Measurements from ENCODE around the gene SLC4A4. TPM values are rescaled to one million over a fixed set of nuclear protein-coding genes. Genes with fewer than 3 reads are reported as not detected.

Gene SLC4A4
- total and polyA plus RNA-seq, 10 of the 15 experiments (the other 5 are each of a cell fraction or from before 2014, with no cell fraction given) = 0.05 to 0.44 (median 0.18) TPM

GRCh38 chr4:71559957-71560571, 221.2 kb downstream of the SLC4A4 start:
- intact Hi-C loops (cut with micrococcal nuclease; ENCODE audit: unreplicated experiment) (no loop called here), in situ Hi-C loops (cut with MboI) (no loop called here)
- H4K20me1 ChIP-seq (ENCODE audit: control insufficient read depth, insufficient read depth) = no peaks in the 10 kb centered on the region
- no peak for DNase-seq (ENCODE audit: low read depth, low spot score)
- no peak overlapping the region for H3K27ac ChIP-seq (ENCODE audit: control insufficient read depth, insufficient read depth)
- no TSS peak for BruUV-seq (replicated peaks)
- no peak for FAIRE-seq
- H3K4me2 ChIP-seq (ENCODE audit: control insufficient read depth, insufficient read depth) = no peak overlapping the region
- no peaks in the 10 kb centered on the region for H3K36me3 ChIP-seq (ENCODE audit: control insufficient read depth in 2 of 2, insufficient read depth in 2 of 2, low read length in 1 of 2)
- no peaks in the 10 kb centered on the region for H3K4me1 ChIP-seq (ENCODE audit: control insufficient read depth, insufficient read depth, low read length)
- H3K27me3 ChIP-seq (replicated peaks in 1 of 2; ENCODE audit: control insufficient read depth in 2 of 2, insufficient read depth in 2 of 2, low read length in 1 of 2) = no peaks in the 10 kb centered on the region
- 0% methylated on average over 1 of the region's 1 CpG for WGBS (ENCODE audit: insufficient coverage, insufficient replicate concordance, low lambda C conversion rate, missing lambda C conversion rate)
- H3K9ac ChIP-seq (ENCODE audit: control insufficient read depth, insufficient read depth, low read length) = no peak overlapping the region
- ChIA-PET POLR2A (no interaction called here), RAD21 (ENCODE audit: unreplicated experiment) (no interaction called here), SMC1A (ENCODE audit: uncharacterized antibody, unreplicated experiment) (interaction anchor here (0.6 kb wide), 1 partner anchor 246 kb away, joined by 3 read pairs; no protein-coding TSS in a partner anchor), CTCF (no interaction called here)
- no peak for ATAC-seq
- H2AFZ ChIP-seq (ENCODE audit: control insufficient read depth, low read depth, low read length) = no peak overlapping the region
- no peaks in the 10 kb centered on the region for H3K79me2 ChIP-seq (ENCODE audit: control insufficient read depth, insufficient read depth, low read length)
- H3K4me3 ChIP-seq = no peak overlapping the region
- TF ChIP-seq RELA (IDR thresholded peaks at IDR 0.05; ENCODE audit: borderline replicate concordance, partially characterized antibody) (no peak), NFIC (IDR thresholded peaks at IDR 0.05; ENCODE audit: low read depth, low read length) (peak; percentile 63; the same call in 1 of the 2 replicates), CREM (IDR thresholded peaks at IDR 0.05; ENCODE audit: low read depth) (no peak)
- no peaks in the 10 kb centered on the region for H3K9me3 ChIP-seq (replicated peaks; ENCODE audit: control insufficient read depth, insufficient read depth, low read length)

- no TSS peak for BruUV-seq (replicated peaks)
- POLR2A ChIA-PET = no interaction called here
- no peak overlapping the region for H3K4me3 ChIP-seq
- CTCF ChIA-PET = no interaction called here
- SMC1A ChIA-PET (ENCODE audit: uncharacterized antibody, unreplicated experiment) = no interaction called here
- ATAC-seq = no peak
- no peak overlapping the region for H2AFZ ChIP-seq (ENCODE audit: control insufficient read depth, low read depth, low read length)
- no peak overlapping the region for H3K9ac ChIP-seq (ENCODE audit: control insufficient read depth, insufficient read depth, low read length)
- H3K27ac ChIP-seq (ENCODE audit: control insufficient read depth, insufficient read depth) = no peak overlapping the region
- in situ Hi-C loops (cut with MboI) = no loop called here
- H3K9me3 ChIP-seq (replicated peaks; ENCODE audit: control insufficient read depth, insufficient read depth, low read length) = no peaks in the 10 kb centered on the region
- intact Hi-C loops (cut with micrococcal nuclease; ENCODE audit: unreplicated experiment) = no loop called here
- 0% methylated on average over 2 of the region's 2 CpGs for WGBS (ENCODE audit: insufficient coverage, insufficient replicate concordance, low lambda C conversion rate, missing lambda C conversion rate)
- H3K4me2 ChIP-seq (ENCODE audit: control insufficient read depth, insufficient read depth) = no peak overlapping the region
- no peak for DNase-seq (ENCODE audit: low read depth, low spot score)
- no peaks in the 10 kb centered on the region for H3K4me1 ChIP-seq (ENCODE audit: control insufficient read depth, insufficient read depth, low read length)
- no peaks in the 10 kb centered on the region for H4K20me1 ChIP-seq (ENCODE audit: control insufficient read depth, insufficient read depth)
- FAIRE-seq = no peak
- RAD21 ChIA-PET (ENCODE audit: unreplicated experiment) = no interaction called here
- H3K36me3 ChIP-seq (ENCODE audit: control insufficient read depth in 2 of 2, insufficient read depth in 2 of 2, low read length in 1 of 2) = no peaks in the 10 kb centered on the region
- H3K79me2 ChIP-seq (ENCODE audit: control insufficient read depth, insufficient read depth, low read length) = no peaks in the 10 kb centered on the region
- no peaks in the 10 kb centered on the region for H3K27me3 ChIP-seq (replicated peaks in 1 of 2; ENCODE audit: control insufficient read depth in 2 of 2, insufficient read depth in 2 of 2, low read length in 1 of 2)
- TF ChIP-seq RELA (IDR thresholded peaks at IDR 0.05; ENCODE audit: borderline replicate concordance, partially characterized antibody) = no peak
- no peak for TF ChIP-seq BHLHE40 (IDR thresholded peaks at IDR 0.05; ENCODE audit: borderline replicate concordance in 1 of 2, low read depth in 2 of 2, low read length in 1 of 2)
- no peak for TF ChIP-seq SPI1 (IDR thresholded peaks at IDR 0.05; ENCODE audit: borderline replicate concordance, insufficient read depth, low read depth, low read length)
- no peak for TF ChIP-seq MEF2A (IDR thresholded peaks at IDR 0.05; ENCODE audit: insufficient read depth, low read depth, low read length)
- no peak for TF ChIP-seq ATF3 (IDR thresholded peaks at IDR 0.05; ENCODE audit: borderline replicate concordance, extremely low read depth, low read depth, low read length)
- no peak for TF ChIP-seq RAD51 (IDR thresholded peaks at IDR 0.05)
- TF ChIP-seq FOS (IDR thresholded peaks at IDR 0.05; ENCODE audit: borderline replicate concordance, extremely low read depth, insufficient read length) = no peak
- no peak for TF ChIP-seq HDAC2 (IDR thresholded peaks at IDR 0.05)
- no peak for TF ChIP-seq IRF3 (IDR thresholded peaks at IDR 0.05)
- TF ChIP-seq GABPA (IDR thresholded peaks at IDR 0.05; ENCODE audit: low read depth) = no peak
- no peak for TF ChIP-seq SUZ12 (IDR thresholded peaks at IDR 0.05; ENCODE audit: unreplicated experiment)
- no peak for TF ChIP-seq POU2F2 (IDR thresholded peaks at IDR 0.05; ENCODE audit: borderline replicate concordance, low read depth, low read length)
These were observed 226.0 kb downstream of the SLC4A4 start for GRCh38 chr4:71564775-71565174.

Measured in GM12878 (cell line).